Stimulated activated CD8-positive, alpha-beta memory T cell treated with anti-CD3 and anti-CD28 coated beads, Interleukin-15, amount 100 ng/mL, for 24 hours (primary cell): ENCODE data around the gene LRP1B.

Experiments
- DNase-seq: peaks from one replicate; pipeline ENCODE4 v3.0.0-alpha.2; 2020; ENCODE audit warnings: low read depth

LRP1B gene

DNA sequence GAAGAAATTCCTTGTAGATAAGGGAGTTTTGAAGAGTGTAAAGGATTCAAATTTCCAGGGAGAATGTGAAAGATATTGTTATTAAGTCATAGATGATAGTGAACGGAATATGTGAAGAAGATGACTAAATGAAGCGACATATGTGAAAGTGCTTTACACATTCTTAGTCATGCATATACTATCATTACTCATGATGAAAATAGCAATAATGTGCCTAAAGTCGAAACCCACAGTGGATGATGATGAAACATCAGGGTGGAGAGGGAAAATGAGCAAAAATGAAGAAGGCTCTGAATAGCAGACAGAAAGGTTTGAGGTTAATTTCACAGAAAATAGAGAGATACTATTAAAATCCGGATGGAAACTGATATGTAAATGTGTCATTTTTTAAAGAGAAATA is 1237.1 kb downstream of the LRP1B start:
- DNase-seq = no peak

- no peak for DNase-seq
These were observed 1237.7 kb downstream of the LRP1B start for GRCh38 chr2:140892911-140893637.

- no peak for DNase-seq
These were observed 1238.4 kb downstream of the LRP1B start for GRCh38 chr2:140892436-140892835.

DNA sequence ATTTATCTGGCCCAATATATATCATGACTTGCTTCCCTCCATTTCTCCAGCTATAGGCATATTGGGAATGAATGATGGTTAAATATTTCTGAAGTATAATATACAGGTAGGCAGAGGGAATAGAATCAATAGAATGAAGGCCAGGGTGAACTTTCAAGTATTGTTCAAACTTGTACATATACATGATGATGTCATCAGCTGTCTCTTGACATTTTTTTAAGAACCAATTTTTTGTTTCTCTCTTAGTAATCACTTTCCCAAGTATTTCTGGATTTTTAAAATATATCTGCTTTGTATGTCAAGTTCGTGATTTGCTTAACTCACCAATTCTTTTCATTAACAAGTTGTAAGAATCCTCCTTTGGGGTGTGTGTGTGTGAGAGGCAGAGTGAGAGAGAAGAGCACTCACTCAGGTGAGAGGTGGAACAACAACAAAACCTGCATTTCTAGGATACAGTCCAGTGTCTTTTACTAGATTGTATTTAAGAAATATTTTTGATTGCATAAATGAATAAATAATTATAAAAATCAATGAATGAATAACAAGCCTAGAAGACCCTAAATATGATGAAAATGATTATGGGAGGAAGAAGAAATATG is 1239.1 kb downstream of the LRP1B start:
- DNase-seq = no peak

DNA sequence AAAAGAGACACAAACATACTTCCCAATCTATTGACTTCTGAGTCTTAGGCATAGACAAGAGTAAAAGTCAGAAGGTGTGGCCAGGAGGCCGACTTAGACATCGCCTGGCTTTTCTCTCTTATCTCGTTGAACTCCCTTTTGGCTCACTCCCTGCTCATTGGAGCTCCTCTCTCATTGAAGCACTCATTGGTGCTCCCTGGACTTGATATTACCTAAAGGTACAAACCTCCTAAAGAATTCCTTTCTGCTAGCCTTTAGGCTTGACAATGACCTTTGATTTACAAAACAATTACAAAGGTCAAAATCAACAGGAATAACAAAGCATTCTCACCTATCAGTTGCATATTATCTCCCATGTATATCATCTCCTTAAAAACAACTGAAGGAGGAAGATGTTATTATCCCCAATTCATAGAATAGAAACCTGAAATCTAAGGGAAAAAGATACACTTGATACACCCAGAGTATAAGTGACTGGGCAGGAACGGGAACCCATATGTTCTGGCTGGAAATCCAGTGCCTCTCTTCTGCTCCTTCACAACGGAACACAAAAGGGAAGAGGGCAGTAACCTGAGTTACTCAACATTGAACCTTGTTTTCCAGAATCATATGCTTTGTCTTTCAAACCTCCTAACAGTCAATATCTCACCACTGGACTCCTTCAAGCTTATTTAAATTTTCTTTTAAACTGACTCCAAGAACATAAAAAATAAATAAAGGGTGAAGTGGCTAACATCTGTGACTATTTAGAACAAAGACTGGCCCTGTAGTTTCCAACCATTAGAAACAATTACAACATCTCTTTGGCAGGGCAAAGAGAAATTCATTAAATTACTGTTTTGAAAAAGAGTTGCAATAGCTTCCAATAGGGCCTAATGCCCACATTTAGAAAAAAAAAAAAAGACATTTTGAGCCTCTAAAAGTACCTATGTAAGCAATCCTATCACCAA is 1247.9 kb downstream of the LRP1B start:
- no peak for DNase-seq

DNA sequence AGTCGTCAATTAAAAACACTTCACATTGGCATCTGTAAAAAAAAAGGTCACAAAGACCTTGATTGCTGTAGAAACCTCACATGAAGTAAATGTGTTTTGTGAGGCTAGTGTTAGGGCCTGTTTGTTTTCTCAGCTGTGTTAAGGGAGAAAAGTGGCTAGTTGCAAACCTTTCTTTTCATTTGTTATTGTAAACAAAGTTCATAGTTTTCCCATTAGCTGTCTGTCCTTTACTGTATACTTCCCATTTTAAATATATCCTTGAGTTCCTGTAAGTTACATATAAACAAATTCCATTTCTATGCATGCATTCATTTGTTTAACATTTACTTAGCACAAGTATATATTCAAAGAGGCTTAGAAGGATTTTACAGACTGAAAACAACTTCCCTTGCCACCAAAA is 1250.2 kb downstream of the LRP1B start:
- no peak for DNase-seq

DNA sequence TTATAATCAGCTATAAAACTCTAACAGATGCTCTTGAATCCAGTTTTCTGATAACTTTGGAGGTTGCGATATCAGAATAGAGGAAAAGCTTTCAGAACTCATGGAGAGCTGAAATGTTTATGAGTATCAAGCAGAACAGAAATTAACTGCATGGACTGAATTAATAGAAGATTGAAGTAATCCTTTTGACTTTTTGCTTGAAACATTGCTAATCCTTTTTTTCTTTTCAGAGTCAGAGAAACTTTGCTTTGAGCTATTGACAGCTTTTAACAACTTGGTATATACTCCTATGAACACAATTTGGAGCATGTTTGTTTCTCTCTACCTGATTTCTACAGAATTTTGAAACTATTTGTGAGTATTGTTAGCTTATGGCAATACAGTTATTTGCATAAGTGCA is 1254.8 kb downstream of the LRP1B start:
- DNase-seq = no peak

DNA sequence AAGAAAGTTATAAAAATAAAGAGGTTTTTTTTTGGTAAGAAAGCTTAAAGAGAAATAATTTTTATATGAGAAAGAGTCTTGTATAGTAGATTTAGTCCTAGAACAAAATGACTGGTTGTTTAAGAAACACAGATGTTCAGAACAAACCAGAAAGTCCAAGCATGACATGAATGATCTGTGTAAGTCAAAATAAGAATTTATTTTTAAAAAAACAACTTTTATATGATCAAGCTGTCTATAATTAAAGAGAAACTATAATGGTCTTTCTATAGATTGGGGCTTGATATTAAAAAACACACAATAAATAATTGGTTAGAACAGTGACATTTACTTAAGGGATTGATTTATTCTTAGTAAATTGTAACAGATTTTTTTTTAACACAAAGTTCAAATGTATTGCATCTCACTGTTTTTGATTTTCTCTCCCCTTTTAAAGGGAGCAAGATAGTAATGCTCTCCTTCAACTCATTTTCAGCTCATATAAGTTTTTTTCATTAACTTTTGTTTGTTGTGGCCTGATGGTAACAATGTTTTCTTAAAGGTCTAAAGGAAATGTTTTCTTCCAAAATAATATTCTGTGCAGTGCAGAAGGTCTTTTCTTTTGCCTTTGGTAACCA is 1256.8 kb downstream of the LRP1B start:
- no peak for DNase-seq

- no peak for DNase-seq
These were observed 1260.9 kb downstream of the LRP1B start for GRCh38 chr2:140869925-140870324.

- DNase-seq = no peak
These were observed 1261.7 kb downstream of the LRP1B start for GRCh38 chr2:140869107-140869506.

- no peak for DNase-seq
These were observed 1265.0 kb downstream of the LRP1B start for GRCh38 chr2:140865837-140866236.

GRCh38 chr2:140863713-140864112 is 1267.1 kb downstream of the LRP1B start:
- DNase-seq = no peak

DNA sequence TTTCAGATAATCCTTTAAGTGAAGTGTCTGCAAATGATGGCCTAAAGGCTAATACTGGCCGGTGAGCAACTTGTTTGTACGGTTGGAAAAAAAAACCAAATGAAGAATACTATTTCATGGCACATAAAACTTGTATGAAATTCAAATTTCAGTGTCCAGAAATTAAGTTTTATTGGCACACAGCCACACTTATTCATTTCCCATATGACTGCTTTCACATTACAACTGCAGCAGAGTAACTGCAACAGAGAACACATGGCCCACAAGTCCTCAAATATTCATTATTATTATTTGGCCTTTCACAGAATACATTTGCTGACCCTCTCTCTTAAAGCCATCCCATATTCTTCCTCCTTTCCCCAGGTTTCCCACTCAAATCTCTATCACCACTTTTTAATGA is 1268.6 kb downstream of the LRP1B start:
- DNase-seq = no peak

DNA sequence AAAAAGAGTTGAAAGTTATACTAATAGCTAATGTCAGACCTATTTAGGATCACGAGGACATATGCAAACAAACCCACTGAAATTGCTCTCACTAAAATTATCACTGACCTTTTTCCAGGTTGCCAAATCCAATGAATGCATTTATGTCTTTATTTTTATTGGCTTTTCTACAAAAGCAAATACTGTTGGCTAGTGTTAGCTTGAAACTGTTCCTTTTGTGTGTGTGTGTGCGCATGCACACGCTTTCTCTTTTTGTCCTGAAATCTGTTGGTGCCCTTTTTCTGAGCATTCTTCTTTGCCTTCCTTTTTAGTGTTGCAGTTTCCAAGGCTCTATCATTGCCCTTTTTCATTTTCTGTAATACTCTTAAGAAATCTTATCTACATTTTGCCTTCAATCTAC is 1269.2 kb downstream of the LRP1B start:
- DNase-seq = no peak

- no peak for DNase-seq
These were observed 1275.3 kb downstream of the LRP1B start for GRCh38 chr2:140855471-140855870.

GRCh38 chr2:140851258-140851981 is 1279.4 kb downstream of the LRP1B start:
- DNase-seq = no peak

GRCh38 chr2:140843186-140843585 is 1287.6 kb downstream of the LRP1B start:
- DNase-seq = no peak

- no peak for DNase-seq
These were observed 1288.7 kb downstream of the LRP1B start for GRCh38 chr2:140842110-140842509.

GRCh38 chr2:140841141-140841540 is 1289.7 kb downstream of the LRP1B start:
- DNase-seq = no peak

- no peak for DNase-seq
These were observed 1294.0 kb downstream of the LRP1B start for GRCh38 chr2:140836826-140837225.

DNA sequence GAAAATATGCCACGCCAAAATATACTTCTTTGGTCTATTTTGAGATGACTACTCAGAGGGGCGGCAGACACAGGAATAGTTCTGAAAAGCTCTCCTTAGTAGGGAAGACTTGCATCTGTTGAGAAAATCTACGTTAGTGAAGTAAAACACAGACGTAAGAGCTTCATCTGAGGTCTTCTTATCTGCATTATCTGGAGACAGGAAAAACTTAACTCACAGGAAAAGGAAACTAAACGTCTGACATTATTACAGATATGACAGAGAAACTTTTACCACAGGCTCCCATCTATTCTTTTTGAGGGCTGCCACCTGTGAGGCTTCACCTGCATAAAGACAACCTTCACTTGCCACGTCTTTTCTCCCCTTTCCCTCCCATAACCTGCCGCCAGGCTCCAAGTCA is 1295.7 kb downstream of the LRP1B start:
- DNase-seq = no peak

DNA sequence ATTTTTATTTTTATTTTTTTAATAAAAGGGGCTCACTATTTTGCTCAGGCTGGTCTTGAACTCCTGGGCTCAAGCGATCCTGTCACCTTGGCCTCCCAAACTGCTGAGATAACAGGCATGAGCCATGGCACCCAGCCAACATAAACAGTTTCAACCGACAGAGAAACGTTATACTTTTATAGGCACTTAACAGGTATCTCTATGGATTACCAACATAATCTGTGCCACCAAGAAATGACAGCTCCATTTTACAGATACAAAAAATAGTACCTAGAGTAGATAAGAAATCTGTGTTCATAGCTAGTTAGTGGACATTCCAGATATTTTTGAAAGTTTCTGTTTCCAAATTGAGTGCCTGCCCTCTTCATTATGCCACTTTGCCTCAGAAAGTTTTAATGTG is 1316.7 kb downstream of the LRP1B start:
- DNase-seq = no peak
